Spinal cord (tissue), 10 donors: Measurements from ENCODE around the gene CECR2. TPM values are rescaled to one million over a fixed set of nuclear protein-coding genes. Genes with fewer than 3 reads are reported as not detected.
A peak's percentile ranks its signal among the peaks of the same experiment; 100 is the strongest.

Experiments used
- DNase-seq, 6 donors: peaks; one replicate each; pipeline versions ENCODE4 v3.0.0 to v3.0.0-alpha.2; 2013 to 2015; ENCODE audit warnings: low spot score in 6 of 6, low read depth in 4 of 6
- H3K27ac ChIP-seq: one replicate; pipeline ENCODE4 v1.5.1; 2013; ENCODE audit warnings: low read depth, low read length, control low read depth
- H3K27me3 ChIP-seq: one replicate; pipeline ENCODE4 v1.6.1; 2013; ENCODE audit warnings: low read length; ENCODE audit not compliant: control insufficient read depth, insufficient read depth
- H3K36me3 ChIP-seq: one replicate; pipeline ENCODE4 v1.6.1; 2013; ENCODE audit warnings: low read length; ENCODE audit not compliant: control insufficient read depth, insufficient read depth
- H3K4me1 ChIP-seq: one replicate; pipeline ENCODE4 v1.6.1; 2013; ENCODE audit warnings: low read length; ENCODE audit not compliant: control insufficient read depth, insufficient read depth
- H3K4me3 ChIP-seq: one replicate; pipeline ENCODE4 v1.5.1; 2013; ENCODE audit warnings: low read depth, low read length, control low read depth
- H3K9me3 ChIP-seq: one replicate; pipeline ENCODE4 v1.6.1; 2013; ENCODE audit warnings: low read length; ENCODE audit not compliant: control insufficient read depth, insufficient read depth
- WGBS: methylation state at CpG from one replicate; pipeline ENCODE4 v1.1.5; 2013; ENCODE audit warnings: missing lambda C conversion rate; ENCODE audit not compliant: insufficient coverage; 5-methylcytosine and 5-hydroxymethylcytosine counted together
- polyA plus RNA-seq, 2 donors: library from polyadenylated mRNA; unstranded; fragments of 120-200 nt; gene quantifications; one replicate each; pipeline ENCODE4 v1.2.1, GENCODE V29; 2013; ENCODE audit not compliant: insufficient read length in 2 of 2
- total RNA-seq, 2 donors: library from RNA; depleted of rRNA in 1 of 2; stranded (reverse); fragments of 120-200 nt in 1 of 2; fragments of >200 nt in 1 of 2; gene quantifications; one replicate each; pipeline versions ENCODE4 v1.2.3 to v1.2.4, GENCODE V29; 2013 to 2014
- donor health status: healthy.

Gene CECR2
- total and polyA plus RNA-seq, 4 donors, result 5.1 to 17.0 (median 10.8) TPM

- Histone ChIP-seq H3K9me3 (no peaks in the 10 kb centered on the region), H3K4me1 (peaks cover 16% of the 10 kb centered on the region), H3K27ac (no peak overlapping the region), H3K27me3 (no peaks in the 10 kb centered on the region), H3K36me3 (no peaks in the 10 kb centered on the region), H3K4me3 (no peak overlapping the region)
- no peak for DNase-seq
- 92% methylated on average over 2 of the region's 4 CpGs for WGBS
Observed at GRCh38 chr22:17470880-17471500, 101.7 kb downstream of the CECR2 start.

GRCh38 chr22:17471886-17472535, 102.8 kb downstream of the CECR2 start:
- peak overlapping the region; percentile 69 for H3K27ac ChIP-seq
- no peaks in the 10 kb centered on the region for H3K9me3 ChIP-seq
- DNase-seq, result peak in 4 of 6 donors; percentile 35 to 85 (median 57)
- WGBS, result 30% methylated on average over 5 of the region's 6 CpGs
- no peak overlapping the region for H3K4me3 ChIP-seq
- peaks cover 16% of the 10 kb centered on the region for H3K4me1 ChIP-seq
- no peaks in the 10 kb centered on the region for H3K36me3 ChIP-seq
- no peaks in the 10 kb centered on the region for H3K27me3 ChIP-seq

- no peaks in the 10 kb centered on the region for H3K27me3 ChIP-seq
- peak overlapping the region; percentile 69 for H3K27ac ChIP-seq
- no peak overlapping the region for H3K4me3 ChIP-seq
- no peaks in the 10 kb centered on the region for H3K9me3 ChIP-seq
- no peaks in the 10 kb centered on the region for H3K36me3 ChIP-seq
- WGBS, result 4% methylated on average over 4 of the region's 5 CpGs
- peak in 5 of 6 donors; percentile 32 to 79 (median 52) for DNase-seq
- peaks cover 16% of the 10 kb centered on the region for H3K4me1 ChIP-seq
Observed at GRCh38 chr22:17472932-17473331, 103.7 kb downstream of the CECR2 start.

GRCh38 chr22:17475318-17476230, 106.3 kb downstream of the CECR2 start:
- H3K27me3 ChIP-seq, result no peaks in the 10 kb centered on the region
- H3K9me3 ChIP-seq, result no peaks in the 10 kb centered on the region
- no peak overlapping the region for H3K4me3 ChIP-seq
- WGBS, result 72% methylated on average over 6 of the region's 12 CpGs
- no peaks in the 10 kb centered on the region for H3K36me3 ChIP-seq
- DNase-seq, result peak in 1 of 6 donors; percentile 20
- H3K4me1 ChIP-seq, result peaks cover 16% of the 10 kb centered on the region
- no peak overlapping the region for H3K27ac ChIP-seq

GRCh38 chr22:17476838-17477237, 107.6 kb downstream of the CECR2 start:
- Histone ChIP-seq H3K27ac (no peak overlapping the region), H3K9me3 (no peaks in the 10 kb centered on the region), H3K4me1 (peaks cover 7% of the 10 kb centered on the region), H3K36me3 (no peaks in the 10 kb centered on the region), H3K27me3 (no peaks in the 10 kb centered on the region), H3K4me3 (no peak overlapping the region)
- no peak for DNase-seq
- WGBS, result no CpG with 5 or more reads among the region's 5 CpGs

- Histone ChIP-seq H3K4me1 (peaks cover 3% of the 10 kb centered on the region), H3K9me3 (no peaks in the 10 kb centered on the region), H3K27me3 (no peaks in the 10 kb centered on the region), H3K4me3 (no peak overlapping the region), H3K36me3 (peaks cover 1% of the 10 kb centered on the region), H3K27ac (no peak overlapping the region)
- peak in 2 of 6 donors; percentile 17 to 80 for DNase-seq
- WGBS, result 63% methylated on average over 7 of the region's 14 CpGs
Observed at GRCh38 chr22:17477391-17477833, 108.2 kb downstream of the CECR2 start.

- no CpG with 5 or more reads among the region's 2 CpGs for WGBS
- DNase-seq, result no peak
- no peaks in the 10 kb centered on the region for H3K9me3 ChIP-seq
Observed at GRCh38 chr22:17479135-17479534, 109.9 kb downstream of the CECR2 start.

GRCh38 chr22:17481424-17481823, 112.2 kb downstream of the CECR2 start:
- H3K4me3 ChIP-seq, result no peak overlapping the region
- no peaks in the 10 kb centered on the region for H3K27me3 ChIP-seq
- 100% methylated on average over 1 of the region's 5 CpGs for WGBS
- no peaks in the 10 kb centered on the region for H3K9me3 ChIP-seq
- no peaks in the 10 kb centered on the region for H3K4me1 ChIP-seq
- no peak for DNase-seq
- H3K27ac ChIP-seq, result no peak overlapping the region
- peaks cover 2% of the 10 kb centered on the region for H3K36me3 ChIP-seq

More at GRCh38 chr22:17479135-17479534, 109.9 kb downstream of the CECR2 start:
- Histone ChIP-seq H3K4me1 (no peaks in the 10 kb centered on the region), H3K4me3 (no peak overlapping the region), H3K27me3 (no peaks in the 10 kb centered on the region), H3K36me3 (peaks cover 2% of the 10 kb centered on the region), H3K27ac (no peak overlapping the region)

GRCh38 chr22:17483688-17484372, 114.6 kb downstream of the CECR2 start:
- Histone ChIP-seq H3K4me3 (no peak overlapping the region), H3K4me1 (no peaks in the 10 kb centered on the region), H3K27me3 (no peaks in the 10 kb centered on the region), H3K9me3 (no peaks in the 10 kb centered on the region), H3K27ac (no peak overlapping the region), H3K36me3 (peaks cover 2% of the 10 kb centered on the region)
- DNase-seq, result no peak
- WGBS, result 74% methylated on average over 2 of the region's 2 CpGs
